GM21723 (cell line): ENCODE measurements around the gene GOLGA3.
"Not testable (repeated sequence)": the region's sequence is repeated elsewhere in the genome, so short reads cannot be mapped to it uniquely, and the experiment has no call there.

Source experiments
- ATAC-seq: cut with Tn5 transposase; IDR thresholded peaks from one replicate; pipeline ENCODE4 v1.9.1; 2021; ENCODE audit warnings: mild to moderate bottlenecking, moderate library complexity; ENCODE audit not compliant: unreplicated experiment

The GOLGA3 gene

GRCh38 chr12:132813443-132813842 is 15.2 kb downstream of the GOLGA3 start:
- no peak for ATAC-seq

DNA sequence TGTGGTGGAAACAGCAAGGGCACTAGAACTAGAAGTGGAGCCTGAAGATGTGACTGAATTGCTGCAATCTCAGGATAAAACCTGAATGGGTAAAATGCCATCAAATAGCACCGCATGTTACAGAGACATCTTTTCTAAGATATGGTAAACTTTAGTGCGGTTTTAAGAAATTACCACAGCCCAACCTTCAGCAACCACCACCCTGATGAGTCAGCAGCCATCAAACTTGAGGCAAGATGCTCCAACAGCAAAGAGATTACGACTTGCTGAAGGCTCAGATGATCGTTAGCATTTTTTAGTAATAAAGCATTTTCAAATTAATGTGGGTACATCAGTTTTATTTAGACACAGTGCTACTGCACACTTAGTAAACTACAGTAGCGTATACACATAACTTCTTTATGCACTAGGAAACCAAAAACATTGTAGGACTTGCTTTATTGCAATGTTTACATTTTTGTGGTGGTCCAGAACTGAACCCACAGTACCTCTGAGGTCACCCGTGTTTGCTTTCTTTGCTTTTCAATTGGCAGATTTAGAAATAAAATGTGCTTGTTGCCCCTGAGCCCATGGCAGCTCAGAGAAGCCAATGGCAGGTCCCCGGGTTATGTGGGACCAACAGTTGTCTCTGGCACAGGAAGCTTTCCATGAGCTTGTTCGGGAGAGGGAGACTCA is 15.9 kb downstream of the GOLGA3 start:
- no peak for ATAC-seq

GRCh38 chr12:132809391-132809790 is 19.3 kb downstream of the GOLGA3 start:
- not testable (repeated sequence) for ATAC-seq

DNA sequence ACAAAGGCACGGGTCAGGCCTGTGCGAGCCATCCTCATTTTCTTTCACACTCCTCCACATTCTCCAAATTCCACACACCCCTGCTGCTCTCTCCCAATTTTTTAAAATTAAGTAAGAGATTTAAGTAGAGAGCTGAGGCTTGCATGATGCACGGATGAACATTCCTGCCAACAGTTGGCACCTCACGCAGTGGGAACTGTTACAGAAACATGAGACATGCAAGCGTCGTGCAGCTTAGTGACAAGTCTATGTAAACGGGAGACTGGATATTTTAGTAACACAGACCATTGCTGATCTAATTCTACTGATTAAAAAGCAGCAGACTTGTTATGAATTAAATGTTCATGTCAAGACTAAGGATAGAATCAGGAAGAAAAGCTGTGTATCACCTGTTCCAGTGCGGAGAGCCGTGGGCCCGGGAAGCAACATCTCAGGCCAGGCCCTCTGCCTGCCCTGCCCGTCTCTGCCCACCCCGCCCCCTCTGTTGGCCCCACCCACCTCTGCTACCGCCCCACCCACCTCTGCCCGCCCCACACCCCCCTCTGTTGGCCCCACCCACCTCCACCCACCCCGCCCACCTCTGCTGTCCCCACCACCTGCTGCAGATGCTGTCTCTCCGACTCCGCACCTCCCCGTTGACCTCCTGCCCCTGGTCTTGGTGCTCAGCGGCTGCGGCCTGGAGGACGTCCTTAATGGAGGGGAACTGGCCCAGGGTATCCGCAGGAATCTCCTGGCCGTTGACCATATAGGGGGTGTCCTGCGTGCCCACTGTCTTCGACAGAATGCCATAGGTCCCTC is 21.2 kb downstream of the GOLGA3 start:
- ATAC-seq: no peak

GRCh38 chr12:132806857-132807256 is 21.8 kb downstream of the GOLGA3 start:
- ATAC-seq: no peak

DNA sequence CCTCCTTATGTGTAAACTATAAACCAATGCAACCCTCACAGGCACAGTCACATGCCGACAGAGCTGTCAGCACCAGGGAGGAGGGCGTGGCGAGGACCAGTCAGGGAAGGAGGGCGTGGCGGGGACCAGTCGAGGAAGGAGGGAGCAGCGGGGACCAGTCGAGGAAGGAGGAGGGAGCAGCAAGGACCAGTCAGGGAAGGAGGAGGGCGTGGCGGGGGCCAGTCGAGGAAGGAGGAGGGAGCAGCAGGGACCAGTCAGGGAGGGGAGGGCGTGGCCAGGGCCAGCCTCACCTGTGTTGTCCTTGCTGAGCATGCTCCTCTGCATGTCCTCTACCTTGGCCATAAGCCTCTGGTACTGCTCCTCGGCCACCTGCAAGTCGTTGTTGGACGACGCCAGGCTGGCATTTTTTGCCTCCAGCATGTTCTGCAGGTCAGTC is 24.2 kb downstream of the GOLGA3 start:
- ATAC-seq: no peak

DNA sequence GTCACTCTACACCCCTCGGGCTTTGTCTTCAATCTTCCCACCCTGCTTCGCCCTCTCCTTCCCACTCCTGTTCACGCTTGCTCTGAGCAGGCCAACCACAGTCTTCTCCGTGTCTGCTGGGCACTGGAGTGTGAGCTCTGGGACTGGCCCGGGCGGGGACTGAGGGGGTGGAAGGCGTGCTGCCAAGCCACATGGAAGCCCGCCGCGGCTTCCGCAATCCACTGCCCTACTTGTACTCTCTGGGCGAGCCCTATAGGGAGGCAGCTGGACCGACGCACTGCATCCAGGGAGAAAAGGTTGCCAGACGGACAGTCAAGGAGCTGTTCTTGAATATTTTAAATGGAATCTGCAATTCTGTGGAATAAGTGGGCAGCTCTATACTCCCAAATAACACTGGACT is 24.8 kb downstream of the GOLGA3 start:
- no peak for ATAC-seq

GRCh38 chr12:132803125-132803524 is 25.5 kb downstream of the GOLGA3 start:
- ATAC-seq: no peak

DNA sequence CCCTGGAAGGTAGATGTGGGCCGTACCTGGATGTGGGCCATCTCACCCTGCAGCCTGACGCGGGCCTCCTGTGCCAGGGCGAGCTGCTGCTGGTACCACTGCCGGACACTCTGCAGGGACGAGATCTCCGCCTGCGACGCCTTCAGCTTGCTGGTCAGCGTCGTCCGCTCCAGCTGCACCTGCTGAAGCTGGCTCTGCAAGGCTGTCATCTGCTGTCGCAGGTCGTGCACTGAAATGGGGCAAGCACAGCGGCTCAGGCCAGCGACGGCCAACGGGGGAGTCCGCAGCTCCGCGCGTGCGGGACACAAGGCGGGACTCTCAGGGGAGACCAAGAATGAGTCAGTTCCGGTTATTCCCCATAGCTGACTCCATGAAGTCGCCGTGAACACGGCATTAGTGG is 26.9 kb downstream of the GOLGA3 start:
- ATAC-seq: no peak

DNA sequence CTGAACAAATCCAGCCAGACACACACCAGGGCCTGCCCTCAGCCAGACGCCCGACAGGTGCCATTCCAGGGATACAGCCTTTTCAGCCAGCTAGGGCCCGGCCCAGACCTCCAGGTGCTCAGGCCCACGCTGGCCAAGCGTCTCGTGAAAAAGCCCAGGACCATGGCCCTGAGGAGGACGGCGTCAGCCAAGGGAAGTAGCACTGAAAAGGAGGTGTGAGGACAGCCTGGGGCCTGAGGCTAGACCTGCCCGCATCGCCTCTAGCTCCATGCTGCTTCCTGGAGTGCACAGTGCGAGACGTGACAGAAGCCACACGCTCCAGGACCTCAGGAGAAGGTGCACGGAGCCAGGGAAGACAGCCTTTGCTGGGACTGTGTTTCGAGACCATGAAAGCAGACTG is 29.8 kb downstream of the GOLGA3 start:
- ATAC-seq: no peak

DNA sequence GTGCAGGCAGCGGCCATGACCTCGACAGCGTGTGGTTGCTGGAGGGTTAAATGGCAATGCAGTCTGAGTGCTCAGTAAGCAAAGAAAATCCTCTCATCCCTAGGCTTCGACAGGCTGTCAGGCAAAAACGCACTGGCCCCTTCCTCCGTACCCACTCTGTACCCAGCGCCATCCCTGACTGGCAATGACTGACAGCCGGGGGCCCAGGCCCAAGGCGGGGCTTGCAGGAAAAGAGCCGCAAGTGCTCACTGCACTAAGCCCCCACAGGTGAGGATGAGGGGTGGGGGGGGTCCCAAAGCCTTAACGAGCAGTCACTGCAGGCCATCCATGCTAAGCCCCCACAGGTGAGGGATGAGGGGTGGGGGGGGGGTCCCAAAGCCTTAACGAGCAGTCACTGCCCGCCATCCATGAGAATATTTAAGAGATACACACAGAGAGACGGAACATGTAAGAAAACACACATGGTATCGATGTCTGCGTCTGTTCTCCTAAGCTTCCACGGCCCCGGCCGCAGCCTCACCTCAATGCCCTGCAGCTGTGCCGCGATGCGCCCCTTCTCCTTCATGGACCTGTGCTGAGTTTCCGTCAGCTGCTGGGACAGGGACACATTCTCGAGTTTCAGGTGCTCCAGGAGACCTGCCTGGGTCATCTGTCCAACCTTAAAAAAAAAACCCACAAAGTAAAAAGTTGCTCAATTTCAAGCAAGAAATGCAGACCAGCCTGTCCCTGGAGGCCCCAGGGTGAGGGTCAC is 30.7 kb downstream of the GOLGA3 start:
- no peak for ATAC-seq

DNA sequence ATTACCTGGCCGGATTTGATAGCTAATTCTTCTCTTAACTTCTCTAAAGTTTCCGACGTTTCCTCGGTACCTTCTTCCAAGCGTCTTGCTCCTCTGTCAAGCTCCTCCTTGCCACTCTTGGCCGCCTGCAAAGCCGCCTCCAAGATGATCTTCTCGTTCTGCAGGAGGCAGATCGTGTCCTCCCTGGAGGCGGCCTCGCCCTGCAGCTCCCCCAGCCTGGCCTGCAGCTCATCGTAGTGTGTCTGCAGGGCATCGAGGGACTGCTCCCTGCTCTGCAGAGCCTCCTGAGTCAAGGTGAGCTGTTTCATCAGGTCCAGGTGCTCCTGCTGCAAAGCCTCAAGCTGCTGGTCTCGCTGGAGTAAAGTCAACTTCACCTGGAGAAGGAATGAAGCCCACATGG is 32.8 kb downstream of the GOLGA3 start:
- no peak for ATAC-seq

- ATAC-seq: not testable (repeated sequence)
These were observed 36.7 kb downstream of the GOLGA3 start for GRCh38 chr12:132791940-132792339.

DNA sequence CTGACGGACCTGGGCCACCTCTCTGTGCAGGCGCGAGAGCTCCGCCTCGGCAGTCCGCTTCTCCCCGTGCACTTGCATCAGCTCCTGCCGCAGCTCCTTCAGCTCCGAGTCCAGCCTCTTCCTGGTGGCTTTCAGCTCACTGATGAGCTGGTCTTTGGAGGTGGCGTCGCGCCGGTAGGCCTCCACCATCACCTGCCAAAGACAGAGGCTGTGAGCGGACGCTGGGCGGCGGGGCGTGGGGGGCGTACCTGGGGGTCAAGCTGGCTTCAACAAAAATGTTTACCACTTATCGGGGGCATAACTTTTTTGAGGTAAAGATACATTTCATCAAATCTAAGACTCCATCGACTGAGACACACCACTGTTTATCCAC is 39.6 kb downstream of the GOLGA3 start:
- ATAC-seq: no peak

DNA sequence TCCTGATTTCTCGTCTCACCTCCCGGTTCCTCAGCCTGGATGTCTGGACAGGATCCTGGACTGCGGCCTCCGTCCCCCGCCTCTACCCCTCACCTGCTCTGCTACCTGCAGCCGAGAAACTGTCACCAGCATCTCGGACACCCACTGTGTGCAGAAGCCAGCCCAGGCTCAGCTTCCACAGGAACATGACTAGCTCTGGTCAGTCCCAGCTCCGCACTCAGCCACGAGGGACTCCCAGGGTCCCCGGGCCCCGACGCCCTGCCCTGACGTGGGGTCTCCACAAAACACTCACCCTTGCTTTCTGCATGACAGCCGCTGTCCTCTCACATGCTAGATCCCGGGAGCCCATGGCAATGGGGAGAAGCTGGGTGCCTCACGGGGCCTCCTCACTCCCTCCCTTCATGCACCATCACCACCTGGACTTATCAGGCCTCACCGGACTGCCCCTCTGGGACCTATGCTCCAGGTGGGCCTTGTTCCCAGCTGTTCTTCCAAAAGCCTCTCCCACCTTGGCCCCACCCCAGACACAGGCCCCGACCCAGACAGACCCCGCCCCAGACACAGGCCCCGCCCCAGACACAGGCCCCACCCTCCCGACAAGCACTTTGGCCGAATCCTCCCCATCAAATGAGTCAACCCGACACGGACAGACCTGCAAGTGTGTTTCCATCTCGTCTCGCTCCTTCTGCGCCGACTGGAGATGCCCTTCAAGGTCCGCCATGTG is 40.1 kb downstream of the GOLGA3 start:
- no peak for ATAC-seq

GRCh38 chr12:132787877-132788276 is 40.8 kb downstream of the GOLGA3 start:
- no peak for ATAC-seq

- ATAC-seq: no peak
These were observed 42.5 kb downstream of the GOLGA3 start for GRCh38 chr12:132786192-132786591.

GRCh38 chr12:132784580-132784979 is 44.1 kb downstream of the GOLGA3 start:
- ATAC-seq: no peak

- no peak for ATAC-seq
These were observed 44.6 kb downstream of the GOLGA3 start for GRCh38 chr12:132783917-132784531.

- no peak for ATAC-seq
These were observed 46.7 kb downstream of the GOLGA3 start for GRCh38 chr12:132781938-132782337.
